Dermis microvascular lymphatic vessel endothelial cell (primary cell): ENCODE measurements around the gene TRIM40. TPM values are rescaled to one million over a fixed set of nuclear protein-coding genes. Genes with fewer than 3 reads are reported as not detected.

ENCODE experiments used
- total RNA-seq: library from RNA; depleted of rRNA; stranded (reverse); fragments of >200 nt; gene quantifications from 2 replicates; pipeline ENCODE4 v1.2.1, GENCODE V29; 2014

The TRIM40 gene
- total RNA-seq, 1 donor from 2014 or later = not detected

Other genes starting within 250 kb of the TRIM40 start
- 519 and 1,118 TPM in 2 replicates for gene HLA-A, start 193.6 kb upstream of the TRIM40 start, total RNA-seq
- gene POLR1H, start 74.9 kb upstream of the TRIM40 start, total RNA-seq = 30.3 and 36.2 TPM in 2 replicates
- gene PPP1R11, start 68.9 kb upstream of the TRIM40 start, total RNA-seq = 8.6 and 12.0 TPM in 2 replicates
- gene RNF39, start 60.4 kb upstream of the TRIM40 start, total RNA-seq = not detected in 2 replicates
- not detected in 2 replicates for gene TRIM31, start 23.1 kb upstream of the TRIM40 start, total RNA-seq
- gene TRIM10, start 25.1 kb downstream of the TRIM40 start, total RNA-seq = not detected in 2 replicates
- gene TRIM15, start 27.4 kb downstream of the TRIM40 start, total RNA-seq = not detected in 2 replicates
- 18.5 and 23.6 TPM in 2 replicates for gene TRIM26, start 77.3 kb downstream of the TRIM40 start, total RNA-seq
- gene TRIM39, start 190.8 kb downstream of the TRIM40 start, total RNA-seq = 7.6 and 12.1 TPM in 2 replicates
- 15.7 and 19.8 TPM in 2 replicates for gene RPP21, start 209.0 kb downstream of the TRIM40 start, total RNA-seq